GM12878 (cell line): ENCODE measurements around the gene ARHGAP15. TPM values are rescaled to one million over a fixed set of nuclear protein-coding genes. Genes with fewer than 3 reads are reported as not detected.

Experiments
- ASH2L ChIP-seq: fragments of 300-600, 200-600 bp; sonication (generic); IDR thresholded peaks from 2 replicates; pipeline ENCODE4 v1.6.1; 2017; ENCODE audit warnings: low read depth, mild to moderate bottlenecking, borderline replicate concordance
- CEBPB ChIP-seq, 2 experiments: fragments of 150-350 bp in 1 of 2; IDR thresholded peaks; 2 replicates each; pipeline ENCODE4 v1.6.1; 2012 to 2014; ENCODE audit warnings: low read depth in 2 of 2, low read length in 2 of 2, borderline replicate concordance in 1 of 2, inconsistent platforms in 1 of 2
- E4F1 ChIP-seq: fragments of 450-650 bp; IDR thresholded peaks from 2 replicates; pipeline ENCODE4 v1.6.1; 2018; ENCODE audit warnings: borderline replicate concordance, mild to moderate bottlenecking; ENCODE audit not compliant: partially characterized antibody
- FOXK2 ChIP-seq: fragments of 450-650 bp; IDR thresholded peaks from 2 replicates; pipeline ENCODE4 v1.6.1; 2017; ENCODE audit warnings: mild to moderate bottlenecking, moderate library complexity
- GABPA ChIP-seq: IDR thresholded peaks from 2 replicates; pipeline ENCODE4 v1.6.1; 2014; ENCODE audit warnings: antibody characterized with exemption, low read depth, mild to moderate bottlenecking, inconsistent platforms
- IKZF1 ChIP-seq: fragments of 450-650 bp; conservative IDR thresholded peaks from 2 replicates; pipeline ENCODE4 v1.6.1; 2017; ENCODE audit warnings: antibody characterized with exemption, mild to moderate bottlenecking
- JUNB ChIP-seq: IDR thresholded peaks from 2 replicates; pipeline ENCODE4 v1.6.1; 2016; ENCODE audit warnings: antibody characterized with exemption, mild to moderate bottlenecking
- KLF5 ChIP-seq: fragments of 450-650 bp; IDR thresholded peaks from 2 replicates; pipeline ENCODE4 v1.6.1; 2014; ENCODE audit warnings: mild to moderate bottlenecking; ENCODE audit not compliant: partially characterized antibody
- MEF2B ChIP-seq: fragments of 450-650 bp; IDR thresholded peaks from 2 replicates; pipeline ENCODE4 v1.6.1; 2018; ENCODE audit warnings: mild to moderate bottlenecking, moderate library complexity; ENCODE audit not compliant: partially characterized antibody, poor library complexity, severe bottlenecking
- MYB ChIP-seq: fragments of 150-350 bp; IDR thresholded peaks from 2 replicates; pipeline ENCODE4 v1.6.1; 2014; ENCODE audit warnings: mild to moderate bottlenecking, low read depth, low read length, borderline replicate concordance
- NRF1 ChIP-seq: conservative IDR thresholded peaks from 2 replicates; pipeline ENCODE4 v1.6.1; 2011; ENCODE audit warnings: mild to moderate bottlenecking, low read depth, low read length, improper control_type of control experiment
- PAX8 ChIP-seq: fragments of 450-650 bp; IDR thresholded peaks from 2 replicates; pipeline ENCODE4 v1.6.1; 2017; ENCODE audit warnings: mild to moderate bottlenecking, moderate library complexity
- POLR2A ChIP-seq: IDR thresholded peaks from 2 replicates; pipeline ENCODE4 v1.6.1; 2011; ENCODE audit warnings: low read depth, mild to moderate bottlenecking, low read length
- RAD51 ChIP-seq: fragments of 450-650 bp; IDR thresholded peaks from 2 replicates; pipeline ENCODE4 v1.6.1; 2016; ENCODE audit warnings: moderate library complexity, mild to moderate bottlenecking, inconsistent platforms
- SREBF2 ChIP-seq: IDR thresholded peaks from 2 replicates; pipeline ENCODE4 v1.6.1; 2012; ENCODE audit warnings: mild to moderate bottlenecking, low read length
- polyA plus RNA-seq, 11 experiments: library from polyadenylated mRNA; depleted of rRNA in 4 of 11; unstranded in 6 of 11; stranded (reverse) in 5 of 11; fragments of >200 nt; fragmentation: Nextera tagmentation in 4 of 11; fragmentation: Illumina TruSeq in 1 of 11; extraction: Ambion mirVana in 4 of 11; extraction: Trizol in 1 of 11; gene quantifications; 1 replicate in 1 of 11; 2 replicates in 10 of 11; pipeline versions ENCODE4 v1.2.1 to v1.2.3, GENCODE V29; 2011 to 2016; ENCODE audit warnings: inconsistent platforms in 2 of 11, missing spikeins in 2 of 11, low read depth in 1 of 11
- total RNA-seq, 4 experiments: library from RNA; depleted of rRNA in 3 of 4; stranded (reverse); fragments of >200 nt in 3 of 4; fragmentation: Illumina TruSeq in 1 of 4; extraction: Trizol in 1 of 4; gene quantifications; 2 replicates each; pipeline versions ENCODE4 v1.2.1 to v1.2.3, GENCODE V29; 2013 to 2021
- TF ChIP-seq, protein P1 (sequence below): IDR thresholded peaks from 2 replicates; pipeline ENCODE4 v1.6.1; 2012; ENCODE audit warnings: low read depth, low read length, improper control_type of control experiment
- TF ChIP-seq, protein P2 (sequence below): fragments of 450-650 bp; IDR thresholded peaks from 2 replicates; pipeline ENCODE4 v1.6.1; 2017; ENCODE audit warnings: mild to moderate bottlenecking, low read depth, inconsistent platforms; ENCODE audit not compliant: poor library complexity, severe bottlenecking
- TF ChIP-seq, protein P3 (sequence below): fragments of 450-650 bp; conservative IDR thresholded peaks from 2 replicates; pipeline ENCODE4 v1.6.1; 2017; ENCODE audit warnings: mild to moderate bottlenecking, moderate library complexity
- TF ChIP-seq, protein P4 (sequence below): IDR thresholded peaks from 2 replicates; pipeline ENCODE4 v1.6.1; 2011; ENCODE audit warnings: low read depth, mild to moderate bottlenecking, low read length, moderate library complexity, borderline replicate concordance; ENCODE audit errors: extremely low read depth
- TF ChIP-seq, protein P5 (sequence below): fragments of 450-650 bp; IDR thresholded peaks from 2 replicates; pipeline ENCODE4 v1.6.1; 2017; ENCODE audit warnings: low read depth, mild to moderate bottlenecking, moderate library complexity

The ARHGAP15 gene
- total and polyA plus RNA-seq, 10 of the 15 experiments (the other 5 are each of a cell fraction or from before 2014, with no cell fraction given): 38.0 to 92.6 (median 66.7) TPM

- TF ChIP-seq ASH2L (no peak), MEF2B (peak; percentile 23), JUNB (peak; percentile 79), NRF1 (no peak), GABPA (peak; percentile 78), KLF5 (peak; percentile 20), MYB (no peak), PAX8 (no peak; the same call in 1 of the 2 replicates), IKZF1 (peak; percentile 74; the same call in 1 of the 2 replicates), SREBF2 (no peak), POLR2A (peak; percentile 85), E4F1 (no peak), CEBPB (IDR thresholded peaks at IDR 0.05; ENCODE audit: borderline replicate concordance in 1 of 2, low read depth in 2 of 2, low read length in 2 of 2) (no peak), FOXK2 (no peak), RAD51 (peak; percentile 91)
- TF ChIP-seq, protein P1, sequence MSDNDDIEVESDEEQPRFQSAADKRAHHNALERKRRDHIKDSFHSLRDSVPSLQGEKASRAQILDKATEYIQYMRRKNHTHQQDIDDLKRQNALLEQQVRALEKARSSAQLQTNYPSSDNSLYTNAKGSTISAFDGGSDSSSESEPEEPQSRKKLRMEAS: peak; percentile 40; the same call in 1 of the 2 replicates
- TF ChIP-seq, protein P2, sequence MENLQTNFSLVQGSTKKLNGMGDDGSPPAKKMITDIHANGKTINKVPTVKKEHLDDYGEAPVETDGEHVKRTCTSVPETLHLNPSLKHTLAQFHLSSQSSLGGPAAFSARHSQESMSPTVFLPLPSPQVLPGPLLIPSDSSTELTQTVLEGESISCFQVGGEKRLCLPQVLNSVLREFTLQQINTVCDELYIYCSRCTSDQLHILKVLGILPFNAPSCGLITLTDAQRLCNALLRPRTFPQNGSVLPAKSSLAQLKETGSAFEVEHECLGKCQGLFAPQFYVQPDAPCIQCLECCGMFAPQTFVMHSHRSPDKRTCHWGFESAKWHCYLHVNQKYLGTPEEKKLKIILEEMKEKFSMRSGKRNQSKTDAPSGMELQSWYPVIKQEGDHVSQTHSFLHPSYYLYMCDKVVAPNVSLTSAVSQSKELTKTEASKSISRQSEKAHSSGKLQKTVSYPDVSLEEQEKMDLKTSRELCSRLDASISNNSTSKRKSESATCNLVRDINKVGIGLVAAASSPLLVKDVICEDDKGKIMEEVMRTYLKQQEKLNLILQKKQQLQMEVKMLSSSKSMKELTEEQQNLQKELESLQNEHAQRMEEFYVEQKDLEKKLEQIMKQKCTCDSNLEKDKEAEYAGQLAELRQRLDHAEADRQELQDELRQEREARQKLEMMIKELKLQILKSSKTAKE: peak; percentile 83
- TF ChIP-seq, protein P3, sequence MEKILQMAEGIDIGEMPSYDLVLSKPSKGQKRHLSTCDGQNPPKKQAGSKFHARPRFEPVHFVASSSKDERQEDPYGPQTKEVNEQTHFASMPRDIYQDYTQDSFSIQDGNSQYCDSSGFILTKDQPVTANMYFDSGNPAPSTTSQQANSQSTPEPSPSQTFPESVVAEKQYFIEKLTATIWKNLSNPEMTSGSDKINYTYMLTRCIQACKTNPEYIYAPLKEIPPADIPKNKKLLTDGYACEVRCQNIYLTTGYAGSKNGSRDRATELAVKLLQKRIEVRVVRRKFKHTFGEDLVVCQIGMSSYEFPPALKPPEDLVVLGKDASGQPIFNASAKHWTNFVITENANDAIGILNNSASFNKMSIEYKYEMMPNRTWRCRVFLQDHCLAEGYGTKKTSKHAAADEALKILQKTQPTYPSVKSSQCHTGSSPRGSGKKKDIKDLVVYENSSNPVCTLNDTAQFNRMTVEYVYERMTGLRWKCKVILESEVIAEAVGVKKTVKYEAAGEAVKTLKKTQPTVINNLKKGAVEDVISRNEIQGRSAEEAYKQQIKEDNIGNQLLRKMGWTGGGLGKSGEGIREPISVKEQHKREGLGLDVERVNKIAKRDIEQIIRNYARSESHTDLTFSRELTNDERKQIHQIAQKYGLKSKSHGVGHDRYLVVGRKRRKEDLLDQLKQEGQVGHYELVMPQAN: 0 out of 2 replicates have a peak, but pooled peaks have one; percentile 33
- TF ChIP-seq, protein P4, sequence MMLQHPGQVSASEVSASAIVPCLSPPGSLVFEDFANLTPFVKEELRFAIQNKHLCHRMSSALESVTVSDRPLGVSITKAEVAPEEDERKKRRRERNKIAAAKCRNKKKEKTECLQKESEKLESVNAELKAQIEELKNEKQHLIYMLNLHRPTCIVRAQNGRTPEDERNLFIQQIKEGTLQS: no peak
- TF ChIP-seq, protein P5, sequence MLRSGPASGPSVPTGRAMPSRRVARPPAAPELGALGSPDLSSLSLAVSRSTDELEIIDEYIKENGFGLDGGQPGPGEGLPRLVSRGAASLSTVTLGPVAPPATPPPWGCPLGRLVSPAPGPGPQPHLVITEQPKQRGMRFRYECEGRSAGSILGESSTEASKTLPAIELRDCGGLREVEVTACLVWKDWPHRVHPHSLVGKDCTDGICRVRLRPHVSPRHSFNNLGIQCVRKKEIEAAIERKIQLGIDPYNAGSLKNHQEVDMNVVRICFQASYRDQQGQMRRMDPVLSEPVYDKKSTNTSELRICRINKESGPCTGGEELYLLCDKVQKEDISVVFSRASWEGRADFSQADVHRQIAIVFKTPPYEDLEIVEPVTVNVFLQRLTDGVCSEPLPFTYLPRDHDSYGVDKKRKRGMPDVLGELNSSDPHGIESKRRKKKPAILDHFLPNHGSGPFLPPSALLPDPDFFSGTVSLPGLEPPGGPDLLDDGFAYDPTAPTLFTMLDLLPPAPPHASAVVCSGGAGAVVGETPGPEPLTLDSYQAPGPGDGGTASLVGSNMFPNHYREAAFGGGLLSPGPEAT: peak; percentile 65; the same call in 1 of the 2 replicates
Observed at GRCh38 chr2:143128681-143129580, at the start of gene ARHGAP15 (continued).
